PFSK-1 (cell line): ENCODE measurements around the gene RELT.

Source experiments
- FOXP2 ChIP-seq: optimal IDR thresholded peaks from 2 replicates; pipeline ENCODE3; 2011; ENCODE audit warnings: borderline replicate concordance, control low read depth, inconsistent platforms; ENCODE audit not compliant: insufficient read depth; ENCODE audit errors: extremely low read length, extremely low read depth
- POLR2AphosphoS5 ChIP-seq: IDR thresholded peaks from 2 replicates; pipeline ENCODE4 v1.6.1; 2012; ENCODE audit warnings: low read depth, mild to moderate bottlenecking, control low read depth, low read length, moderate library complexity
- REST ChIP-seq, 2 experiments: IDR thresholded peaks; 2 replicates each; pipeline versions ENCODE4 v1.6.1 to v1.8.0; 2011 to 2012; ENCODE audit warnings: low read depth in 2 of 2, low read length in 2 of 2, control low read depth in 1 of 2, inconsistent platforms in 1 of 2, mild to moderate bottlenecking in 1 of 2, moderate library complexity in 1 of 2; ENCODE audit not compliant: insufficient read depth in 1 of 2
- SIN3A ChIP-seq: IDR thresholded peaks from 2 replicates; pipeline ENCODE4 v1.6.1; 2012; ENCODE audit warnings: mild to moderate bottlenecking, low read length, moderate library complexity, borderline replicate concordance; ENCODE audit not compliant: insufficient read depth
- TAF1 ChIP-seq: IDR thresholded peaks from 2 replicates; pipeline ENCODE4 v1.6.1; 2012; ENCODE audit warnings: low read length, control low read depth, borderline replicate concordance; ENCODE audit not compliant: insufficient read depth

RELT gene

GRCh38 chr11:73414977-73415651 is 38.9 kb downstream of the RELT start:
- TF ChIP-seq POLR2AphosphoS5 (no peak), FOXP2 (no peak), SIN3A (no peak), TAF1 (no peak), REST (IDR thresholded peaks at IDR 0.05; ENCODE audit: insufficient read depth in 1 of 2, low read depth in 2 of 2, low read length in 2 of 2) (no peak)

GRCh38 chr11:73415854-73416615 is 39.8 kb downstream of the RELT start:
- TF ChIP-seq FOXP2: no peak
- TF ChIP-seq REST (IDR thresholded peaks at IDR 0.05; ENCODE audit: insufficient read depth in 1 of 2, low read depth in 2 of 2, low read length in 2 of 2): no peak
- TF ChIP-seq POLR2AphosphoS5: no peak
- TF ChIP-seq SIN3A: no peak
- no peak for TF ChIP-seq TAF1

- TF ChIP-seq REST (IDR thresholded peaks at IDR 0.05; ENCODE audit: insufficient read depth in 1 of 2, low read depth in 2 of 2, low read length in 2 of 2) (no peak), SIN3A (no peak), TAF1 (no peak), POLR2AphosphoS5 (no peak), FOXP2 (no peak)
These were observed 40.6 kb downstream of the RELT start for GRCh38 chr11:73416786-73417185.

GRCh38 chr11:73420136-73420535 is 43.9 kb downstream of the RELT start:
- TF ChIP-seq TAF1 (no peak), POLR2AphosphoS5 (no peak), SIN3A (no peak), FOXP2 (no peak), REST (IDR thresholded peaks at IDR 0.05; ENCODE audit: insufficient read depth in 1 of 2, low read depth in 2 of 2, low read length in 2 of 2) (no peak)
